GF-D8 (cell line): ENCODE measurements around the gene SVEP1.
A peak's percentile ranks its signal among the peaks of the same experiment; 100 is the strongest.

Experiments
- DNase-seq: peaks from one replicate; lab custom pipeline; 2025; lab: John Stamatoyannopoulos, UW

Gene SVEP1

GRCh38 chr9:110317911-110318310 is 261.6 kb downstream of the SVEP1 start:
- no peak for DNase-seq

GRCh38 chr9:110316261-110317075 is 263.1 kb downstream of the SVEP1 start:
- peak; percentile 23 for DNase-seq
